Thyroid gland (tissue), 4 donors: ENCODE measurements around the gene MINDY4B. TPM values are rescaled to one million over a fixed set of nuclear protein-coding genes. Genes with fewer than 3 reads are reported as not detected.

Experiments used
- DNase-seq, 2 donors: peaks; one replicate each; pipeline ENCODE4 v3.0.0-alpha.2; 2019
- H3K27ac ChIP-seq, 3 donors: fragments of 200-600 bp; sonication (generic); 1 replicate in 2 of 3; 2 replicates in 1 of 3; pipeline ENCODE4 v1.5.1; 2016 to 2019; ENCODE audit warnings: mild to moderate bottlenecking in 1 of 3, moderate library complexity in 1 of 3
- H3K27me3 ChIP-seq: fragments of 200-600 bp; sonication (generic); one replicate; pipeline ENCODE4 v1.5.1; 2019
- H3K36me3 ChIP-seq, 2 donors: fragments of 200-600 bp; sonication (generic); one replicate each; pipeline ENCODE4 v1.5.1; 2016 to 2019
- H3K4me1 ChIP-seq, 2 donors: fragments of 200-600 bp; sonication (generic); one replicate each; pipeline ENCODE4 v1.5.1; 2017 to 2019
- H3K4me3 ChIP-seq, 3 donors: fragments of 200-600 bp; sonication (generic); replicated peaks in 1 of 3; 1 replicate in 2 of 3; 2 replicates in 1 of 3; pipeline ENCODE4 v1.5.1; 2016; ENCODE audit warnings: mild to moderate bottlenecking in 1 of 3
- H3K9me3 ChIP-seq: fragments of 200-600 bp; sonication (generic); one replicate; pipeline ENCODE4 v1.5.1; 2017
- CTCF ChIP-seq, 6 experiments: fragments of 200-600 bp in 3 of 6; fragments of 450-650 bp in 3 of 6; sonication (generic) in 3 of 6; IDR thresholded peaks; one replicate each; pipeline ENCODE4 v1.5.1; 2016 to 2019; ENCODE audit warnings: antibody characterized with exemption in 6 of 6, mild to moderate bottlenecking in 2 of 6, inconsistent platforms in 1 of 6, moderate library complexity in 1 of 6
- POLR2A ChIP-seq, 2 donors: fragments of 450-650 bp; IDR thresholded peaks; one replicate each; pipeline ENCODE4 v1.6.1; 2017; ENCODE audit warnings: antibody characterized with exemption in 2 of 2, mild to moderate bottlenecking in 2 of 2, moderate library complexity in 1 of 2
- WGBS, 2 donors: methylation state at CpG; one replicate each; pipeline ENCODE4 v1.1.5; 2017; 5-methylcytosine and 5-hydroxymethylcytosine counted together
- intact Hi-C: fragments of 100-400 bp; cut with DNase I; formaldehyde crosslinking; loops from one replicate; pipeline ENCODE4 v1.15.1; 2023
- total RNA-seq, 4 donors: library from RNA; depleted of rRNA; stranded (reverse); fragments of >200 nt; gene quantifications; one replicate each; pipeline ENCODE4 v1.2.3, GENCODE V29; 2016

MINDY4B gene
- total RNA-seq: not detected

GRCh38 chr3:150905339-150905738, at the start of gene MINDY4B:
Gene MINDY4B, minus strand, starts transcription at chr3:150905439. Its CDS starts 0 bp downstream, at chr3:150905439.
- Histone ChIP-seq H3K9me3 (no peaks in the 10 kb centered on the region), H3K4me1 (no peaks in the 10 kb centered on the region), H3K4me3 (no peak within 1 kb of the TSS), H3K27ac (no peak within 1 kb of the TSS), H3K27me3 (no peaks in the 10 kb centered on the region), H3K36me3 (no peaks in the 10 kb centered on the region)
- DNase-seq: no peak
- TF ChIP-seq POLR2A (IDR thresholded peaks at IDR 0.05): no peak
- no peak for TF ChIP-seq CTCF (IDR thresholded peaks at IDR 0.05)
- WGBS, 2 donors: 88% methylated on average over 4 of the region's 4 CpGs
- intact Hi-C loops: no loop called here

DNA sequence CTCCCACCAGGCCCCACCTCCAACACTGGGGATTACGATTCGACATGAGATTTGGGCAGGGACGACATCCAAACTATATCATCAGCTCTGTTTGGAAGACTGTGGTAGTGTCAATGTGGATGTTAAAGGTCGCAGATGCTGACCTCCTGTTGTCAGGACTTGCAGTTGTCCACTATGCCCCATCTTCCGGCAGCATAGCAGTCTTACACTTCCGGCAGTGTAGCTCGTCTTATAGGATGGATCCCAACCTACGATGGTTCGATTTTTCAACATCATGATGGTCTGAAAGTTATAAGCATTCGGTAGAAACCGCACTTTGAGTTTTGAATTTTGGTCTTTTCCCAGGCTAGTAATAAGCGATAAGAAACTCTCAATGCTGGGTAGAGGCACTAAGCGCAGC, 46.7 kb upstream of the MINDY4B start:
- intact Hi-C loops: no loop called here

DNA sequence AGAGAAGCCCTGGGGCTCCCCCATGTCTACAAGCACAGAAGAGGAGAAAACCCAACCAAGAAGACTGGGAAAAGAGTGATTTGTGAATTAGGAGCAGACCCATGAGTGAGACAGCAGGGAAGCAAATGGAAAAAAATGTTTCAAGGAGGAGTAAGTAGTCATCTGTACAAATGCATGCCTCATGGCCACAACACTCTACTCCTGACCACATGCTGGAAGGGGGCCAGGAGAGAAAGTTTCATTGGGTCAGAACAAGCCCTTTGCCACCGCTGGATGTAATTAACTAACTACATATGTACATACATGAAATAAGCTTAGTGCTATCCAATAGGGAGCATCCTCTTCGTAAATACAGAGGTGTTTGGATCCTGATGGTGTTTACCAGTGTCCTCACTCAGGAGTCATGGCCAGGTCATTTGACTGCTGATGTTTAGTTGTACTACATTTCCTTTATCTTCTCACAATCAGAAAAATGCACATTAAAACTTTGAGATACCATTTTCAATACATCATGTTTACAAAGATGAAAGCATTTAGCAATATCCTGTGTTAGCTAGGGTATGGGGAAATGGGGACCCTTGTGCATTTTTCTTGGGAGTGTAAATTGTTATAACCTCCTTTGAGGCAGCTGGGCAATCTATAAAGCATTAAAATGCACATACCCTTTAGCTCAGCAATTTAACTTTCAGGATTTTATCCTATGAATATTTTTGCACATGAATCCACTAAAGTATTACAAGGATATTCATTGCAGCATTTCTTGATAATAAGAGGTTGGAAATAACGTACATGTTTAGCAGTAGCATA, 40.2 kb upstream of the MINDY4B start:
- Histone ChIP-seq H3K27ac (no peak overlapping the region), H3K27me3 (no peaks in the 10 kb centered on the region), H3K4me1 (no peaks in the 10 kb centered on the region), H3K4me3 (no peak overlapping the region), H3K36me3 (no peaks in the 10 kb centered on the region), H3K9me3 (no peaks in the 10 kb centered on the region)
- intact Hi-C loops: no loop called here
- TF ChIP-seq CTCF (IDR thresholded peaks at IDR 0.05) (no peak), POLR2A (IDR thresholded peaks at IDR 0.05) (no peak)
- no peak for DNase-seq
- WGBS, 2 donors: 75 to 81% methylated on average over 3 of the region's 3 CpGs

More for the DNA sequence above, 46.7 kb upstream of the MINDY4B start:
- Histone ChIP-seq H3K27me3 (no peaks in the 10 kb centered on the region), H3K27ac (no peak overlapping the region), H3K4me3 (no peak overlapping the region), H3K9me3 (no peaks in the 10 kb centered on the region), H3K36me3 (no peaks in the 10 kb centered on the region), H3K4me1 (no peaks in the 10 kb centered on the region)
- DNase-seq: no peak
- no peak for TF ChIP-seq CTCF (IDR thresholded peaks at IDR 0.05)
- no peak for TF ChIP-seq POLR2A (IDR thresholded peaks at IDR 0.05)
- whole genome bisulfite sequencing, 2 donors: 94 to 95% methylated on average over 13 of the region's 13 CpGs

- no peaks in the 10 kb centered on the region for H3K27me3 ChIP-seq
- no peaks in the 10 kb centered on the region for H3K36me3 ChIP-seq
- DNase-seq: no peak
- 83 to 86% methylated on average over 3 of the region's 3 CpGs for WGBS, 2 donors
- no peaks in the 10 kb centered on the region for H3K9me3 ChIP-seq
- no peak overlapping the region for H3K27ac ChIP-seq
- no peaks in the 10 kb centered on the region for H3K4me1 ChIP-seq
- H3K4me3 ChIP-seq: no peak overlapping the region
- TF ChIP-seq CTCF (IDR thresholded peaks at IDR 0.05) (no peak), POLR2A (IDR thresholded peaks at IDR 0.05) (no peak)
- intact Hi-C loops: no loop called here
These were observed 37.0 kb upstream of the MINDY4B start for GRCh38 chr3:150942221-150942620.

DNA sequence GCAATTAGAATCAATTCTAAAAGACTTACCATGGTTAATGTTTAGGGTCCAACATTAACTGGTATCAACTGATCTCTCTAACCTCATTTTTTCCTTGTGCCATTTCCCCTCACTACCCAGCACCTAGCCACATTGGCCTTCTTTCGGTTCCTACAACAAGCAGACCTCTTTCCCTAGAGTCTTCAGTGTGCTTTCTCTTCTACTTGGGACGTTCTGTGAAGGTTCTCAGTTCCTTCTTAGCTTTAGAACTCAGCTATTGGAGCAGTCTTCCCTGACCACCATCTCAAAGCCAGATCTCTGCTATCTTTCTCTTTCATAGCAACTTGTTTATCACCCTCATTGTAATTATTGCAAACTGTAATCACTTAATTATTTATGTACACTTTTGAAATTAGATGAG, 31.5 kb upstream of the MINDY4B start:
- intact Hi-C loops: no loop called here
- Histone ChIP-seq H3K4me1 (no peaks in the 10 kb centered on the region), H3K27ac (no peak overlapping the region), H3K9me3 (no peaks in the 10 kb centered on the region), H3K27me3 (no peaks in the 10 kb centered on the region), H3K36me3 (no peaks in the 10 kb centered on the region), H3K4me3 (no peak overlapping the region)
- WGBS, 2 donors: 63 to 67% methylated on average over 2 of the region's 2 CpGs
- no peak for DNase-seq
- TF ChIP-seq CTCF (IDR thresholded peaks at IDR 0.05) (no peak), POLR2A (IDR thresholded peaks at IDR 0.05) (no peak)
